CD4-positive, alpha-beta T cell treated with Interleukin-15 for 1 hour (primary cell): Measurements from ENCODE around the gene REXO1.

Experiments
- DNase-seq: peaks from one replicate; pipeline ENCODE4 v3.0.0-alpha.2; 2020

The REXO1 gene

DNA sequence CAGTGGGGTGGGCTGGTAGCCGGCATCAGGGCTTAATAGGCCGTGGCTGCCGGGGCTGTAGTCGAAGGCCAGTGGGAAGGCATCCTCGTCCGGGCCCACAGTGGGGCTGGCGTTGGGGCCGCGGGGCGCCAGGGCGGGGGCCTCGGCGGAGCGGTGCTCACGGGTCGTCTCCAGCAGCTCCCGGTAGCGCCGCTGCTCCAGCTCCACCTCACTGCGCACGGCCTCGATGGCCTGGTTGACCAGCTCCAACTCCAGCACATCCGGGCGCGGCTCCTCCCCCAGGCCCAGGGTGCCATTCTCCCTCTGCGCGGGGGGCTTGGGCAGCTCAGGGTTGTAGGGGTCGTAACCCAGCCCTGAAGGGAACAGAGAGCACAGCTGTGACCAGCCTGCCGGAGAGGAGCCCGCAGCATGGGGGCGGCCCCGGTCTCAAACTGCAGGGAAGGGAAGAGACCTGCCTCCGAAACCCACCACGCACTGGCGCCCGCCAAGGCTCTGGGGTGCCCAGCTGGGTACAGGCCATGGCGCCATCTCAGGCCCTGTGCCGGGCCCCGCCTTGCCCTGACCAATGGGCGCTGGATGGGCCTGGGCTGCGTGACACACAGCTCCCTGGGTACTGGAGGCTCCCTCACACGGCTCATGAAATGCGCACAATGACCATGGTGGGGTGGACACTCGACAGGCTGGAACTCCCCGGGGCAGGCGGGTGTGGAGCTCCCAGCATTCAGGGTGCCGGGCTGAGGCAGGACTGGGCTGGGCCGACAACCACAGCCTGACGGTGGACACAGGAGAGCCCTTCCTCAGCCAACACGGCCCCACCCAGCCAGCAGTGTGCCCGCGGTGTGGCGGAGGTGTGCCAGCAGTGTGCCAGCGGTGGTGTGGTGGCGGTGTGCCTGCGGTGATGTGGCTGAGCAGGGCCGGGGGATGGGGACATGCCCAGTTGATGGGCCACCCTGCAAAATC, 19.7 kb downstream of the REXO1 start:
- DNase-seq, result no peak

DNA sequence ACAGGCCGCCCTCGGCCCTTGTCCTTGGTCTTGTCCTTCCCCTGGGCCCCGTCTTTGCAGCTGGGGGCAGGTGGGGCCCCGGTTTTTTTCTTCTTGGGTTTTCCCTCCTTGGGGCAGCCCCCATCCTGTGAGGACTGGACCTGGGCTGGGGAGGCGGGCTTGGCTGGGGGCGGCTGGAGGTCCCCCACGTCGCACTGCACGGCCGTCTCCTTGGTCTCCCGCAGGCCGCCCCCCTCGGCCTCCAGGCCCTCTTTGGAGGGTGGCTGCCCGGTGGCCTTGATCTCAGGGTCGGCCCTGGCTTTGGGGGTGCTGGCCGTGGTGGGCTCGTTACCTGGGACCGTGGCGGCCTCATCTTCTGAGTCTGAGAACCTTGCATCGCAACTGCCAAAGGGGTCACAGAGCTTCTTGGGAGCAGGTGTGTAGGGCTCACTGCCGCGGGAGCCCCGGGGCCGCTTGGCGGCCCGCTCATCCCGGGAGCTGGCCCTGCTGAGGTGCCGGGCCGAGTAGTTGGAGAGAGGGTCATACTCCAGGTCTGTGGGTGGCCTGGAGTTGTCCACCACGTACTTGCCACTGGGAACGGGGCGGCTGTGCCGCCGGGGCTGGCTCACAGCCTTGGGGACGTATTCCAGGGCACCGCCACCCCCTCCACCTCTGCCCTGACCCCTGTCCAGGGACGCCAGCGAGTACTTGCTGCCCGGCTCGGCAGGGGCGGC, 20.6 kb downstream of the REXO1 start:
- DNase-seq, result no peak

DNA sequence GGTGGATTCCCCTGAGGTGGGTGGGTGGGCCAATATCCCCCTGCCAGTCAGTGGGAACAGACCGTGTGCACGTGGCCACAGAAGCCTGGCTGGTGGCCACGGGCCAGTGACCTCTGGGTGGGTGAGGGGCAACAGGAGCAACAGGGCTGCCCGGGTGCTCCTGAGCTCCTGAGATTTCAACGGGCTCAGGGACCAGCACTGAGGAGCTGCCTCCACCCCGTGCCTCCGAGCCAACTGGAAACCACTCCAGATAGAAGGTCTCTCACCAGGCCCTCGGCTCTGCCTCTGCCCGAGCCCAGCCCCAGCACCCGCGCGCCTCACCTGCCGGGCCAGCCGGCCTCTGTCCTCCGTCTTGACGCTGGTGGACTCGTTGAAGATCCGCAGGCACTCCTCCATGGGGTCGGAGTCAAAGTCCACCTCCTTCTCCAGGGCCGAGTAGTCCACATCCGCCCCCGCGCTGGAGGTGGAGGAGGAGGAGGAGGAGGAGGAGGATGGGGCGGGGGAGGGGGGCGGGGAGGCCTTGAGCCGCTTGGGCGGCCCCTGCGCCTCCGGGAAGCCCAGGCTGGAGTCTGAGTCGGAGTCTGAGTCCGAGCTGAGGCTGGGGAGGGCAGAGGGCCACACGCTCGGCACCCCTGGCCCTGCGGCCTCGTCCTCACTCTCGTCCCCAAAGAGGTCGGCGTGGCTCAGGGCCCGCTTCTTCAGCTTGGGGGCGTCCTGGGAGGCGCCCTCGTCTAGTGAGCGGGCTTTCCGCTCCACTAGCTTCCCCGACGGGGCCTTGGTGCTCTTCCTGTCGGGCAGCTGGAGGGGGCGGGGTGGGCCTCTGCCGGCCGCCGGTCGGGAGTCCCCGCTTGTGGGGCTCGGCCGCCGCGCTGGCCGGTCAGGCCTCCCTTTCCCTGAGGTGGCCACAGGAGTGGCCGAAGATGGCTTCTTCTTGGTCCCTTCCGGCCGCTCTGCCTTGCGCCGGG, 21.4 kb downstream of the REXO1 start:
- no peak for DNase-seq

DNA sequence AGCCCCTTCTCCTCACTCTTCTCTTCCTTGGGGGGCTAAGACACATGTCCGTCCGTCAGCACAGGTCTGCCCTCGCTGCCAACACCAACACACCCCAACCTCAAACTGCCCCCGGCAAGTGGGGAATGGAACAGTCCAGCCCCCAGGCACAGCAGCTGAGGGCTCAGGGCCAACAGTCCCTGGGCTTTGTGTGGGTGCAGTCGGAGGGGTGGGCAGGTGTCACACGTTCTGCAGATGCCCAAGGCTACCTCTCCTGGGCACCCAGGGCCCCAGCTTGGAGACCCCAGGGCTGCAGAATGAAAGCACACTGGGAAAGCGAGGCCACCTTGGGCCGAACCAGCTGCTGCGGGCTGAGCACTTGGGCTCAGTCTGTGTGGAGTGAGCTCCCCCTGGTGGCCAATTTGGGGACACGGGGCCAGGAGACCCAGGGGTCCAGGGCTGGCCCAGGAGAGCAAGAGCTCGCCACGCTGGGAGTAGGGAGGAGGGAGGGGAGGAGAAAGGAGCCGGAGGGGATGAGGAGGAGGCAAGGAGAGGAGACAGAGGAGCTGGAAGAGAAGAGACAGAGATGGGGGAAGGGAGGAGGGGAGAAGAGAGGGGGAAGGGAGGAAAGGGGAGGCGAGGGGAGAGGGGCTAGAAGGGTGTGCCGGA, 22.2 kb downstream of the REXO1 start:
- DNase-seq, result peak; percentile 72

DNA sequence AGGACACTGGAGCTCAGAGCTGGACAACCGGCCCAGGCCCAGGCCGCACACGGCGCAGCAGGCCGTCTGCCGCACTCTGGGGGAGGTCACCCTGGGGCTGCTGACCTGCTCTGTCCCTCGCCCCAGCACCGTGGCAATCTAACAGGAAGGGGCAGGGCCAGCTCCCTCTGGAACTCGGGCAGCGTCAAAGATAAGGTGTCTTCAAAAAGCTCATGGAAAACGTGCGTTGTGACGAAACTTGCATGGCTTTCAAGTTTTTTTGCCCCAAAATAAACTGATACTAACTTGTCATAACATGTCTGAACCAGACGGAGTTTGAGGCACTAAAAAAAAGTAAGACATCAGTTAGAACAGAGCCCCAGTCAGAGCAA, 24.0 kb downstream of the REXO1 start:
- no peak for DNase-seq

DNA sequence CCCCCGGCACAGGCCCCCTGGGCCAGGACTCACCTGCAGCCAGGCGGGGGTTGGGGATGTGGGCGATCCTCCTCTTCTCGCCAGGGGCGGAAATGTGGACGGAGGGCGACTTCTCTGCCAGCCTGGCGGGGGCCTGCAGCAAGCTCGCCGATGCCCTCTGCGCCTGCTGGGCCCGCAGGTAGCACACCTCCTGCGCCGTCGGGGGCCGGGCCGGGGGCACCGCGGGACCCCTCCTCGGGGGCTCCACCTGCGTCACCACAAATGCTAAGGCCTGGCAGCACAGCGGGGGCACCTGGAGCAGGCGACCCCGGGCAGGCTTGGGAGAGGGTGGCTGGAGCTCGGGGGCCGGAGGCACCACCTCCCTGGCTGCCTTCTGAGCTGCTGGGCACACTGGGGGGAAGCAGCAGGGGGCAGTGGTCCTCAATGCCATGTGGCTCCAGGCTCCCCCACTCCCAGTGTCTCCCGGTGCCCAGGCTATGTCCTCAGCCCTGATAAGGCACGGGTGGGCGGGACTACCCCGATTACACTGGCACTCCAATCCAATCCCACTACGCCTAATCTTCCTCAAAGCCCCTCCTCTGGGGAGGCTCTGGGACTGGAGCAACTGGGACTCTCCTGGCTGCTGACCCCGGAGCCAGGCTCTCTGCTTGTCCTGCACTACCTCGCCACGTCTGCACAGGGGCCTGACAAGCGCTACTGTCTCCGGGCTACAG, 24.6 kb downstream of the REXO1 start:
- DNase-seq, result no peak

DNA sequence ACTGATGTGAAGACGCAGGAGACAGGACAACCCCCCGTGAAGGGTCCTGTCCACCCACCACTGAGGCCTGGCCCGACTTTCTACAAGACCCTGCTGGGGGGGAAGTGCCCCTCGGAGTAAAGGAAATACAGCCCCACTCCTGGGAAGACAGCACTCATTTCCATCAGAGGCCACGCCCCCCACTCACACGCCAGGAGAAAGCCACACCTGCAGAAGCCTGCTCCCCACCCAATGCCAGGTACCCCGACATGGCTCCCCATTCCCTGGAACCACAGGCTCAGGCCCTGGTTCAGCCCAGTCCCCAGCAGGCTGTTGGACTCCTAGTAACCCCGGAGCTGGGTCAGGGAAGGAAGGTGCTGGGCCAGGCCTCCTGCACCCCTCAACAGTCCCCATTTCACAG, 25.3 kb downstream of the REXO1 start:
- no peak for DNase-seq

DNA sequence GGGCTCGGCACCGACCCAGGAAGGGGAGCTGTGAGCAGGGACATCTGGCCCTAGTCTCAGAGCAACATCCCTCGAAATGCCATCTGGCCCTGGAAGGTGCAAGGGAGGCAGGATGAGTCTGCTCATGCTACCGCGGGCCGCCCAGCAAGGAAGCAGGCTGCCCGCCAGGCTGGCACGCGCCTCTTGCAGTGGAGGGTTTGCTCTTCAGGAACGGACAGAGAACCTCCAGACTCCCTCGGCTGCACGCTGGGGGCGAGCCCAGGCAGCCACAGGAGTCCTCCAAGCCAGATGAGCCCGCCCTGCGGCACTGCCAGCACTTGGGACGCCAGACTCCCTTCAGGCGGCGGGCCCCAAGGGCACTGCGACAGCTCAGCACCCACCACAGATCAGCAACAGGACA, 26.1 kb downstream of the REXO1 start:
- no peak for DNase-seq

DNA sequence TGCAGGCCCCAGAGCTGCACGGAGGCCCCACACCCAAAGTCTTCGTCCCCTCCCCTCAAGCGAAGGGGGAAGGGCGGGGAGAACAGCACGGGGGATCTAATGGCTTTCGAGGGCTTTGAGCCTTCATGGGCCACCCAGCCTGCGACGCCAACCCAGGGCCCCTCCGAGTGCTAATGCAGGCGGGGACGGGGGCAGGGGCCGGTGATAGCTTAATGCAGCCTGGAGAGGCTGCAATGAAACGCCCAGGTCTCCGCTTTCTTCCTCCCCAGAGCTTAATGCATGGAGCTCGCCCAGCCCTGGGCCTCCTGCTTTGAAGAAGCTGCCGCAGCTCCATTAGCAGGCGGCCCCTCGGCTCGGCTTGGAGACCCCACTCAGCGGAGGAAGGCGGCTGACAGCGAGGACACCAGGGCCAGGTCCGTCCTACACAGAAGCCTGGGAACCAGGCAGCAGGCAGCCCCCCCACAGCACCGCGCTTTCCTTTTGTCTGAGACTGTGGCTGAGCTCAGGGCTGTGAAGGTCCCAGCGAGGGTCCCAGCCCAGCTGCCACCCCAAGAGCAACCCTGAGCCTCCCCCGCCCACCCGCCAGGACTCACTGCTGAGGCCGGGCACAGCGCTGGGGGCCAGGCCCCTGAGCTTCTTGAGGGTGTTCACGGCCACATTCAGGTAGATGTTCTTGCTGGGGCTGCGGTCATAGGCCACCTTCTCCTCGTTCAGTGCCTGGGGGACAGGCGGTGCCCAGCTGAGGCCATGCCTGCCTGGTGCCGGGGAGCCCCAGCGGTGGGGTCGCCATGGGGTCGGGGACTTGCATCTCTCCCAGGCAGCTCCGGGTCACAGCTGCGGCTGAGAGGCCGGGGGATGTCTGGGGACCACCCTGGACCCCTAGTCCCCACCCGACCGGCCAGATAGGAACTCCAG, 28.7 kb downstream of the REXO1 start:
- DNase-seq, result no peak

DNA sequence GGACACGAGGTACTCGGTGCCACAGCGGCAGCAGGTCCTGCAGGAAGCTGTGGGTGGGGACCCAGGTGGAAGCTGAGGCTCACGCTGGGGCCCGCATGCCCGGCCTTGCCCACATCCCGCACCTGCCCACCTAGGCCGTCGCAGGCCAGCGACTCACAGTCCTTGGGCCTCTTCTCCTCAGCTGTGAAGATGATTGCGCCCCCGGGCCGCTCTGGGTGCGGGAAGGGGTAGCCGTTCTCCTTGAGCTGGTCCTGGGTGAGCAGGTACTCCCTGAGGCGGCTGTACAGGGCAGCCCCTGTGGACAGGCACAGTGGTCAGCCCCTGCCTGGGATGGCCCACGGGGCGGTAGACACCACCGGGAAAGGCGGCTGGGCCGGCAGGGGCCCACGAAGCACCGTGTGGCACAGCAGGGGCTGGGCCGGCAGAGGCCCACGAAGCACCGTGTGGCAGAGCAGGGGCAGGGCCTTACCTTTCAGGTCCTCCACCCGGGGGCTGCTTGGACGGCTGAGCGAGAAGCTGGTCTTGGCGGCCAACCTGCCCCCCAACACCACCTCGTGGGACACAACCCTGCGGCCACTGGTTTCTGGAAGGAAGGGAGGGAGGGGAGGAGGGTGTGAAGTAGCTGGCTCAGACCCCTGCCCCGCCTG, 29.6 kb downstream of the REXO1 start:
- no peak for DNase-seq

DNA sequence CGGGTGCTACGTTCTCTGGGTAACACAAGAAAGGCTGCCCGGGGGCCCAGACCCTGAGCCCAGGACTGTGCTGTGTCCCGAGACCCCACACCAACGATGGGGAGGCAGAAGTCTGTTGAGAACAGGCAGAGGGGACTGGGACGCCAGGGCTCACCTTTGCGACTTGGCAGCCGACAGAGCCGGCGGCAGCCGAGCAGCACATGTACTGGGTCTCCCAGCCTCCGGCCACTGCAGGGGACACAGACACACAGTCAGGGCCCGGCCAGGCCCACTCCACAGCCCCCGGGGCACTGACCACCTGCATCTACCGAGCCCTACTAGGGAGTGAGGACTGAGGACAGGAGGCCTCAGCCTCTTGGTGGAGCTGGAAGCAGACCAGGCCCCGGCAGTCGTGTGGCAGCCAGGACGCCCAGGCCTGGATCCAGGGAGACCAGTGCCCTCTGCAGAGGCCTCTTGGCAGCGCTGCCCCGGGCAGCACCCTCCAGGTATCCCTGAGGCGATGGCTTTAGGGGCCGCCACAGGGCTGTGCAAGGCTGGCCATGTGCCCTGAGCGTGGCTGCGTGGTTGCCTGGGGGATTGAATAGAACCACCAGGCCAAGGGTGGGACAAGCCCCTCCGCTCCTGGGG, 30.6 kb downstream of the REXO1 start:
- no peak for DNase-seq

DNA sequence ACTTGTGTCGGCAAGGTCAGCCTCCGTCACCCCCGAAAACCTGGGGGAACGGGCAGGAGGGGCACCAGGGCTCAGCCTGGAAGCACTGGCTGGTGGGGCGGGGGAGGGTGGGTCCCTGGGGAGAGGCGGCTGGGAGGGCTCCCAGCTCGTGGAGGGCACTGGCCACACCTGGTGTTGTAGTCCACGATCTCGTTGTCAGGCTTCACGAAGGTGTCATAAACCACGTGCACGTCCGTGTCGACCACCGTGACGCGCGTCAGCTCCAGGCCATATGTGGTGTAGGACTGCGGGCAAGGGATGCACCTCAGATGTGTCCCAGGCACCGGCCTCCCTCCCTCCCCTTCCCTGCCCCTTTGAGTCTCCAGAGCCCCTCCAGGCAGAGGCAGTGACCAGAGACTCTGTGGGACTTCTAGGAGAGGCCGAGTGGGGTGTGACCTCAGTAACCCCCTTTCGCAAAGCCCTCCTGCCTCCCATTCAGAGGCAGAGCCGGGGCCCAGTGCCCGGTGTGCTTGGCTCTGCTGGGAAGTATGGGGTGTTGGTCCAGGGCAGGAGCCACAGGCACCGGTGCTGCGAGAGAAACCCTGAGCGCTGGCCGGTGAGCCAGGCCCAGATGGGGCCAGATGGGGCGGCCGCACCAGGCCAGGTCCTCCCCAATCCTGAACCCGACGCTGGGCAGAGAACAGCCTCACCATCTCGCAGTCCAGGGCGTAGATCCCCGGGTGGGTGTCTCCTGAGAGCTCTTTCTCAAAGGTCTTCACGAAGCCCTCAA, 31.6 kb downstream of the REXO1 start:
- no peak for DNase-seq

DNA sequence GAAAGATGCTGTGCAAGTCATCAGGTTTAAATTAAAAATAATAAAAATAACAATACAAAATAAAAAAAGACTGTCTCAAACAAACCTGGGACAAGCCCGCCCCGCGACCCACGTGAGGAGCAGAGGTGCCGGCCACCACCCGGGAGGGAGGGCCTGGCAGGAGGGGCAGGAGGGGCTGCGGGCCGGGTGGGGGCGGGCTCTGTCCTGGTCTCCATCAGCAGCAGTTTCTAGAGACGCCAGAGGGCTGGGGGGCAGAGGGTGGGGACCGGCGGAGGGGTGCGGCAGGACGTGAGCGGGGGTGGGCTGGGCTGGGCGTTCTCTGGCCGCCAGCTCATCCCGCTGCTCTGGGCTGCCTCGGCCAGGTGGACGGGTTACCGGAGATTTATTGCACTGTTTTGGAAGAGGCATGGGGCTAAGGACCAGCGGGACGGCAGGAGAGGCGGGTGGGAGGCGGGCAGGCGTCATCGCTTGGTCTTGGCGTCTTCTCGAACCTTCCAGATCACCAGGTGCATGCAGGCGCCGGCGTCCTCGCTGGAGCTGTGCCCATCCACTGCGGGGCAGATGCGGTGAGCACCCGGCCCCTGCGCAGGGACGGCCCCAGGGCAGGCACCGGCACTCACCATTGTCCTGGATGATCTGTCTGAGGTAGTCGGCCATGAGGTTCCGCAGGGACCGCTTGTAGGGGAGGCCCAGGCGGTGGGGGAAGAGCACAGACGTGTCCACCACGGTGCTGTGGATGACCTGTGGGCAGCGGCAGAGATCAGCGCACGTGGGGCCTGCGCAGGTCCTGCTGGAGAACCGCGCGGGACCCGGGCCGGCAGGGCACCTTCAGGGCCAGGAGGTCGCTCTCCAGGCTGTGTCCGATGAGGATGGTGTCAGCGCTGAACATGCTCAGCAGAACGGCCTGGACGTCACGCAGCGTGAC, 32.4 kb downstream of the REXO1 start:
- DNase-seq, result no peak

DNA sequence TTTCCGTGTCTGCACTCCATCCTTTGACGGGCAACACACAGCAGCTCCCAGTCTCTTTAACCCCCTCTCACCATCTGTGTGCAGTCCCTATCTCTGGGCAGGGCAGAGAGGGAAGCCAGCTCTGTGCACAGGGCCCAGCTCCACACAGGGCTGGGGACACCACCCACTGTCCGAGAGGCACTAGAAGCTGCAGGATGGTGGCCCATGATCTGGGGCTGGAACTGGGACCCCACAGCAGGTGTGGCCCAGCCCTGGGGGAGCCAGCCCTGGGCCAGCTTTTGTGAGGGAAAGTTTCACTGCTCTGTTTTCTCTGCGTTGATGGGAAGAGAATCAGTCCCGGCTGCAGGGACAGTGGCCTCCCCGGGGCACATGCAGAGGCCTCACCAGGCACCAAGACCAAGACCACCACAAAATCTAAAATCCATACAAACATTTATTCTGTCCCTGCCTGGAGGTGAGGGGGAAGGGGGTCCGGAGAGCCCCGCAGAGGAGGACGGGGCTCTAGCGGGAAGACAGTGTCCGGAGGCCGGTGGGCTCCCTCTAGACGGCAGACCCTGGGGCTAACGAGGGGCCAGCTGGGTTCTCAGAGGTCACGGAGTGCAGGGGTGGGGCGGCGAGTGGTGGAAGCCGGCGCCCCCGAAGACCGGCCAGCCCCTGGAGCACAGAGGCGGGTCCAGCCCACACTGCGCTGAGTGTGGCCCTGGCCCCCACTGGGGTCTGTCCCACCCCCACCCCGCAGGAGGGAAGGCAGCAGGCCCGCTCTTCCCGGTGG, 33.3 kb downstream of the REXO1 start:
- no peak for DNase-seq

DNA sequence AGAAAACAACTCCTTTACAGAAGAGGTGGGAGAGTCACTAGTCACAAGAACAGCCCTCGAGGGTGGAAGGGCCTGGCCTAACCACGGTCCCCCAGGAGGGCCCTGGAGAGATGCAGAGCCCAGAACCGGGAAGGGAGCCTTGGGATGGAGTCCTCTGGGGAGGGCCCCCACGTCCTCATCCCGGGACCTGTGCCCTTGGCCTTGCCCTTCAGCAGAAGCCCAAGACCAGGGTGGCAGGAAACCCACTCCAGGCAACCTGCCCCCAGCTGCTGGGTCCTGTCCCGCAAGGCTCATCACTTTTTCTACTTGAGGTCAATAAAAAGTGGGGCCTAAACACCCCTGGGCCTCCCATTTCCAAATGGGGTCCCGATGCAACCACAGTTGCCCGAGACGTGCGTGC, 33.9 kb downstream of the REXO1 start:
- no peak for DNase-seq

DNA sequence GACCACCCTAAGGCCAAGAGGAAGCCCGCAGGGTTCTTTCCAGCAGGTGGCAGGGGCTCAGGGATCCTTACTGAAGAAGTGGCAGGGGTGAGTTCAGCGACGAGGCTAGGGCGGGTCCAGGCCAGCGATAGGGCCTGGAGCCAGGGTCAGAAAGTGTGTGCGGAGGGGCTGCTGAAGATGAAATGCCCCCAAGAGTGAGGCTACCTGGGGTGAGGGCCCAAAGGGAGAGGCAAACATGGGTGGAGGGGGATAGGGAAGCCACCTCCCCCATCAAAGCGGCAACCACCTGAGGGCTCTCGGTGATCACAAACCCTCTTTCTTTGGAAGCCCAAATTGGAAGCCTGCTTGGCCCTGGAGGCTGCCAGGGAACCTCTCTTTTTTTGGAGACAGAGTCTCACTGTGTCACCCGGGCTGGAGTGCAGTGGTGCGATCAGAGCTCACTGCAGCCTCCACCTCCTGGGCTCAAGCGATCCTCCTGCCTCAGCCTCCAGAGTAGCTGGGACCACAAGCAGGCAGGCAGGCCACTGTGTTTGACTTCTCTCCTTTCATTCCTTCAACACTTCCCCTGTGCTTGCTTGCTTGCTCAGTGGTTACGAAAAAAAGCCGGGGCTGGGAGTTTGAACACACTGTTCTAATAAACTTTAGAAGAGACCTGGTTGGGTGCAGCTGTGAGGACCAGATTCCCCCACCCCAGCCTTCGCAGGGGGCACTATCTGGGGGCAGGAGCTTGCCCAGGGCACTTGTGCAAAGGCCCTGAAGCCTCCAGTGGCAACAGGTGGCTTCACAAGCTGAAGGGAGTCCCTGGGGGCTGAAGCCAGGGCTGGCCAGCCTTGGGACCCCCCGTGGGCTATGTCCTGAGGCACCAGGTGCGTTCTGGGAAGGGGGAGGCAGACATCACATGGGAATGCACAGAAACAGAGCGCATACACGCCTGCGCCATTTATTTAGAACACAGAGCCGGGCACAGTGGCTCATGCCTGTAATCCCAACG, 34.8 kb downstream of the REXO1 start:
- DNase-seq, result no peak
